Measurements from ENCODE around the gene OARD1. TPM values are rescaled to one million over a fixed set of nuclear protein-coding genes. Genes with fewer than 3 reads are reported as not detected.

The OARD1 gene
- total and polyA plus RNA-seq, 10 of the 15 experiments (the other 5 are each of a cell fraction or from before 2014, with no cell fraction given): 19.0 to 63.5 (median 43.6) TPM

GRCh38 chr6:41028561-41029412 lies 43.4 kb downstream of the OARD1 start:
- ChIA-PET SMC1A (ENCODE audit: uncharacterized antibody, unreplicated experiment) (interaction anchor here (0.9 to 3.8 kb wide), 9 partner anchors 8 to 46 kb away, joined by 3 to 13 read pairs (median 6); partner anchors contain the start of gene UNC5CL), CTCF (interaction anchor here (0.9 to 5.2 kb wide), 21 partner anchors 8 to 1666 kb away, joined by 3 to 57 read pairs (median 8); partner anchors contain the start of gene UNC5CL)

More at GRCh38 chr6:41028561-41029412, 43.4 kb downstream of the OARD1 start:
- Histone ChIP-seq H3K27me3 (replicated peaks in 1 of 2; ENCODE audit: control insufficient read depth in 2 of 2, insufficient read depth in 2 of 2, low read length in 1 of 2) (no peaks in the 10 kb centered on the region), H3K9me3 (replicated peaks; ENCODE audit: control insufficient read depth, insufficient read depth, low read length) (no peaks in the 10 kb centered on the region), H3K4me2 (ENCODE audit: control insufficient read depth, insufficient read depth) (peak overlapping the region; percentile 94), H3K4me1 (ENCODE audit: control insufficient read depth, insufficient read depth, low read length) (peaks cover 8% of the 10 kb centered on the region), H4K20me1 (ENCODE audit: control insufficient read depth, insufficient read depth) (no peaks in the 10 kb centered on the region; the same call in 1 of the 2 replicates), H3K79me2 (ENCODE audit: control insufficient read depth, insufficient read depth, low read length) (no peaks in the 10 kb centered on the region), H2AFZ (ENCODE audit: control insufficient read depth, low read depth, low read length) (peak overlapping the region; percentile 91), H3K27ac (ENCODE audit: control insufficient read depth, insufficient read depth) (peak overlapping the region; percentile 29; the same call in 1 of the 2 replicates), H3K36me3 (ENCODE audit: control insufficient read depth in 2 of 2, insufficient read depth in 2 of 2, low read length in 1 of 2) (no peaks in the 10 kb centered on the region), H3K4me3 (0 out of 2 replicates have a peak overlapping the region, but pooled peaks have one; percentile 38), H3K9ac (ENCODE audit: control insufficient read depth, insufficient read depth, low read length) (peak overlapping the region; percentile 64; the same call in 1 of the 2 replicates)
- ATAC-seq (peak; percentile 73), DNase-seq (ENCODE audit: low read depth, low spot score) (no peak), FAIRE-seq (no peak)
- BruUV-seq (replicated peaks): no TSS peak
- ChIA-PET RAD21 (ENCODE audit: unreplicated experiment) (interaction anchor here (0.7 to 1.3 kb wide), 6 partner anchors 9 to 183 kb away, joined by 3 to 6 read pairs (median 4); partner anchors contain the start of gene TREML2), POLR2A (interaction anchor here (1.1 kb wide), 1 partner anchor 42 kb away, joined by 5 read pairs; no protein-coding TSS in a partner anchor)
- TF ChIP-seq SPI1 (IDR thresholded peaks at IDR 0.05; ENCODE audit: borderline replicate concordance, insufficient read depth, low read depth, low read length) (0 out of 2 replicates have a peak, but pooled peaks have one; percentile 29), SIX5 (IDR thresholded peaks at IDR 0.05; ENCODE audit: low read depth, low read length, severe bottlenecking) (no peak), MYB (IDR thresholded peaks at IDR 0.05; ENCODE audit: borderline replicate concordance, low read depth, low read length) (no peak), USF1 (IDR thresholded peaks at IDR 0.05; ENCODE audit: borderline replicate concordance, extremely low read length, insufficient read depth, low read depth, low read length) (no peak), KLF5 (IDR thresholded peaks at IDR 0.05; ENCODE audit: partially characterized antibody) (no peak), FOS (IDR thresholded peaks at IDR 0.05; ENCODE audit: borderline replicate concordance, extremely low read depth, insufficient read length) (no peak), NR2C2 (IDR thresholded peaks at IDR 0.05; ENCODE audit: borderline replicate concordance, control insufficient read depth, insufficient read length, low read depth) (no peak), YY1 (IDR thresholded peaks at IDR 0.05; ENCODE audit: low read depth, low read length) (0 out of 2 replicates have a peak, but pooled peaks have one; percentile 50), JUND (IDR thresholded peaks at IDR 0.05; ENCODE audit: low read depth, low read length) (no peak), STAT3 (IDR thresholded peaks at IDR 0.05; ENCODE audit: low read depth, low read length) (no peak), HDGF (IDR thresholded peaks at IDR 0.05) (0 out of 2 replicates have a peak, but pooled peaks have one; percentile 28)
- in situ Hi-C loops (cut with MboI) (no loop called here), intact Hi-C loops (cut with micrococcal nuclease; ENCODE audit: unreplicated experiment) (loop anchor here (1.0 kb wide), 1 partner anchor 22 kb away; no protein-coding TSS in a partner anchor)
- 31% methylated on average over 11 of the region's 13 CpGs for WGBS (ENCODE audit: insufficient coverage, insufficient replicate concordance, low lambda C conversion rate, missing lambda C conversion rate)

All from GM12878 (cell line).